HEK293T (cell line): ENCODE measurements around the gene AHNAK2.

Experiments used
- ARNT ChIP-seq: fragments of 450-650 bp; IDR thresholded peaks from 2 replicates; pipeline ENCODE4 v1.6.1; 2017; ENCODE audit warnings: mild to moderate bottlenecking
- BHLHE40 ChIP-seq: fragments of 450-650 bp; IDR thresholded peaks from 2 replicates; pipeline ENCODE4 v1.6.1; 2016; ENCODE audit warnings: mild to moderate bottlenecking, moderate library complexity, borderline replicate concordance
- ELF4 ChIP-seq: fragments of 450-650 bp; IDR thresholded peaks from 2 replicates; pipeline ENCODE4 v1.6.1; 2017; ENCODE audit warnings: antibody characterized with exemption
- FOXK2 ChIP-seq: fragments of 450-650 bp; IDR thresholded peaks from 2 replicates; pipeline ENCODE4 v1.6.1; 2016; ENCODE audit warnings: mild to moderate bottlenecking
- FOXM1 ChIP-seq: fragments of 450-650 bp; IDR thresholded peaks from 2 replicates; pipeline ENCODE4 v1.6.1; 2017; ENCODE audit warnings: mild to moderate bottlenecking, borderline replicate concordance
- NFRKB ChIP-seq: fragments of 450-650 bp; IDR thresholded peaks from 2 replicates; pipeline ENCODE4 v1.6.1; 2016; ENCODE audit warnings: mild to moderate bottlenecking, moderate library complexity
- PKNOX1 ChIP-seq: fragments of 450-650 bp; IDR thresholded peaks from 2 replicates; pipeline ENCODE4 v1.6.1; 2016
- SUZ12 ChIP-seq: fragments of 450-650 bp; IDR thresholded peaks from 2 replicates; pipeline ENCODE4 v1.6.1; 2016; ENCODE audit warnings: mild to moderate bottlenecking

DNA sequence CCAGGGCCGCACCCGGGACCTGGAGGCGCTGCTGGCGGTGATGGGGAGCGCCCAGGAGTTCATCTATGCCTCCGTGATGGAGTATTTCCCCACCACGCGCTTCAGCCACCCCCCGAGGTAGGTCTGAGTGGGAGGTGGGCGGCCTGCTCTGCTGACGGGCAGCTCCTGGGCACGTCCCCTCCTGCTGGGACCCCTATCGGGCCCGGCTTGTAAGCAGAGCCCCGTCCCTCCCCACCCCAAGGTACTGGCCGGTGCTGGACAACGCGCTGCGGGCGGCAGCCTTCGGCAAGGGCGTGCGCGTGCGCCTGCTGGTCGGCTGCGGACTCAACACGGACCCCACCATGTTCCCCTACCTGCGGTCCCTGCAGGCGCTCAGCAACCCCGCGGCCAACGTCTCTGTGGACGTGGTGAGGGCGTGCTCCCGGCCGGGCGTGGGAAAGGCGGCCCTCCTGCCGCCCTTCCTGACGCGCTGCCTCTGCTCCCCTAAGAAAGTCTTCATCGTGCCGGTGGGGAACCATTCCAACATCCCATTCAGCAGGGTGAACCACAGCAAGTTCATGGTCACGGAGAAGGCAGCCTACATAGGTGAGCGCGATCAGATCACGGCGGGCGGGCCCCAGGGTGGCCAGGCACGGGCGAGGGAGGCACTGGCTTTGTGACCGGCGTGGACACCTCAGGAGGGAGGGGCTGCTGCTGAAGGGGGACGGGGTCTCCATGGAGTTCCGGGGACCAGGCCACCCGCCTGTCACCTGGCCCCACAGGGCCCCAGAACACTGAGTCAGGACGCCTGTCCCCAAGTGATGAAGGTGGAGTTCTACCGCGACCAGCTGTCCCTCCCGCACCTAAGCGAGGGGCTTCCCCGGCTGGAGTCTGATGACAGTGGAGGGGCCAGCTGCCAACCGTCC lies 46.2 kb downstream of the AHNAK2 start:
- TF ChIP-seq ELF4 (no peak), BHLHE40 (no peak), FOXK2 (no peak), NFRKB (no peak), ARNT (no peak), SUZ12 (no peak), PKNOX1 (no peak), FOXM1 (no peak)
